ENCODE data around the gene NDC1.
"Not testable (repeated sequence)": the region's sequence is repeated elsewhere in the genome, so short reads cannot be mapped to it uniquely, and the experiment has no call there.

Gene NDC1

GRCh38 chr1:53763461-53763860, 74.6 kb downstream of the NDC1 start:
- DNase-seq, result no peak

GRCh38 chr1:53760497-53760896, 77.6 kb downstream of the NDC1 start:
- not testable (repeated sequence) for DNase-seq

- DNase-seq, result no peak
These were observed 82.2 kb downstream of the NDC1 start for GRCh38 chr1:53755874-53756273.

- DNase-seq, result peak; percentile 47
These were observed 83.4 kb downstream of the NDC1 start for GRCh38 chr1:53754484-53755312.

- no peak for DNase-seq
These were observed 85.8 kb downstream of the NDC1 start for GRCh38 chr1:53752281-53752680.

GRCh38 chr1:53747841-53748240, 90.3 kb downstream of the NDC1 start:
- no peak for DNase-seq

GRCh38 chr1:53740621-53741105, 97.4 kb downstream of the NDC1 start:
- DNase-seq, result no peak

- peak; percentile 78 for DNase-seq
These were observed 98.9 kb downstream of the NDC1 start, which contains the start of gene GLIS1 for GRCh38 chr1:53739109-53739681. Gene GLIS1 (minus strand): TSS chr1:53739164. CDS start chr1:53738064, 1,100 bp downstream.

GRCh38 chr1:53738205-53739108, 99.6 kb downstream of the NDC1 start:
- no peak for DNase-seq

- DNase-seq, result no peak
These were observed 100.4 kb downstream of the NDC1 start for GRCh38 chr1:53737648-53738204.

GRCh38 chr1:53736290-53736689, 101.8 kb downstream of the NDC1 start:
- DNase-seq, result no peak

- no peak for DNase-seq
These were observed 102.4 kb downstream of the NDC1 start for GRCh38 chr1:53735681-53736080.

GRCh38 chr1:53735261-53735660, 102.8 kb downstream of the NDC1 start:
- DNase-seq, result no peak

GRCh38 chr1:53734650-53735211, 103.4 kb downstream of the NDC1 start:
- no peak for DNase-seq

GRCh38 chr1:53733975-53734649, 104.0 kb downstream of the NDC1 start:
- DNase-seq, result no peak

- no peak for DNase-seq
These were observed 104.6 kb downstream of the NDC1 start for GRCh38 chr1:53733447-53733931.

GRCh38 chr1:53732912-53733317, 105.2 kb downstream of the NDC1 start:
- DNase-seq, result no peak

GRCh38 chr1:53732409-53732808, 105.7 kb downstream of the NDC1 start:
- no peak for DNase-seq

GRCh38 chr1:53731779-53732305, 106.3 kb downstream of the NDC1 start:
- no peak for DNase-seq

GRCh38 chr1:53731043-53731600, 107.0 kb downstream of the NDC1 start:
- no peak for DNase-seq

GRCh38 chr1:53730224-53730865, 107.8 kb downstream of the NDC1 start:
- DNase-seq, result no peak

Measured in activated CD4-positive, alpha-beta T cell treated with anti-CD3 and anti-CD28 coated beads, Interleukin-10, Interleukin-2, amounts not matched to agents 100 ng/mL and 50 ng/mL, durations not matched to agents 16 hours and 8 hours (primary cell).